Activated CD4-positive, alpha-beta T cell treated with anti-CD3 and anti-CD28 coated beads, Interleukin-2, amount 10 ng/mL, durations not matched to agents 7 days and 5 days (primary cell): ENCODE results near the gene GALNTL6. TPM values are rescaled to one million over a fixed set of nuclear protein-coding genes. Genes with fewer than 3 reads are reported as not detected.

Source experiments
- CTCF ChIA-PET: fragments of 350-600 bp; sonication (Branson Sonifier 250); formaldehyde crosslinking; loops from one replicate; lab custom pipeline; 2021; ENCODE audit warnings: antibody characterized with exemption; lab: Charles Lee
- POLR2A ChIA-PET: fragments of 350-600 bp; sonication (Branson Sonifier 250); formaldehyde crosslinking; loops from one replicate; lab custom pipeline; 2021; ENCODE audit warnings: antibody characterized with exemption; lab: Charles Lee
- DNase-seq: peaks from one replicate; pipeline ENCODE4 v3.0.0-alpha.2; 2020
- H3K27ac Mint-ChIP-seq: one replicate; pipeline ENCODE4 v1.8.0; 2021; ENCODE audit warnings: mild to moderate bottlenecking, moderate library complexity, mixed read lengths
- H3K27me3 Mint-ChIP-seq: one replicate; pipeline ENCODE4 v1.8.0; 2021; ENCODE audit warnings: mixed read lengths
- H3K36me3 Mint-ChIP-seq: one replicate; pipeline ENCODE4 v1.8.0; 2021; ENCODE audit warnings: low read depth, mixed read lengths
- H3K4me1 Mint-ChIP-seq: one replicate; pipeline ENCODE4 v1.8.0; 2021; ENCODE audit warnings: mixed read lengths
- H3K4me3 Mint-ChIP-seq: one replicate; pipeline ENCODE4 v1.8.0; 2021; ENCODE audit warnings: mild to moderate bottlenecking, moderate library complexity, mixed read lengths
- H3K9me3 Mint-ChIP-seq: one replicate; pipeline ENCODE4 v1.8.0; 2021; ENCODE audit warnings: mixed read lengths
- total RNA-seq, 2 experiments: library from RNA; stranded (reverse); gene quantifications; one replicate each; pipeline ENCODE4 v1.2.3, GENCODE V29; 2021

Gene GALNTL6
- total RNA-seq, 2 experiments from 2014 or later: not detected

GRCh38 chr4:172836661-172837060 is 1023.5 kb downstream of the GALNTL6 start:
- Mint-ChIP-seq H3K9me3 (no peaks in the 10 kb centered on the region), H3K4me3 (no peak overlapping the region), H3K27me3 (no peaks in the 10 kb centered on the region), H3K4me1 (no peaks in the 10 kb centered on the region), H3K36me3 (no peaks in the 10 kb centered on the region), H3K27ac (no peak overlapping the region)
- ChIA-PET CTCF (no interaction called here), POLR2A (no interaction called here)
- no peak for DNase-seq

DNA sequence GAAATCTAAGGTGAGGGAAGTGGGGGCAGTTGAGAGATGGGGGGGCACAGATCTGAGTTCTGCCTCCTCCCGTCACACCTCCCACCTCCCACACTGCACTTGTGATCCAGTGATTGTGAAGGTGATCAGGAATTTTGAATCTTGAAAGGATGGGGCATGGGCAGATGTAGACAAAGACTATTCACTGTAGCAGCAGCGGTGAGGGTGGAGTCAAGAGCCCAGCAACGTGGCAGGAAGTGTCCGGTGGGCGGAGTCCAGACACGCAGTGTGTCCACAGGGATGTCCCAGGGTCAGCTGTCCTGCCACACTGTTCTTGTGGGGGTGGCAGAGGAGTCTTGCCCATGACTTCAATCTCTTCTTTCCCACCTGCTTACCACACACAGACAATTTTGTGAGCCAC is 1024.9 kb downstream of the GALNTL6 start:
- Mint-ChIP-seq H3K4me3 (no peak overlapping the region), H3K9me3 (no peaks in the 10 kb centered on the region), H3K4me1 (no peaks in the 10 kb centered on the region), H3K36me3 (no peaks in the 10 kb centered on the region), H3K27me3 (no peaks in the 10 kb centered on the region), H3K27ac (no peak overlapping the region)
- no peak for DNase-seq
- ChIA-PET CTCF (no interaction called here), POLR2A (no interaction called here)

GRCh38 chr4:172838943-172839342 is 1025.7 kb downstream of the GALNTL6 start:
- ChIA-PET POLR2A (no interaction called here), CTCF (no interaction called here)
- H3K4me3 Mint-ChIP-seq: no peak overlapping the region

GRCh38 chr4:172842779-172843178 is 1029.6 kb downstream of the GALNTL6 start:
- POLR2A ChIA-PET: no interaction called here

More at GRCh38 chr4:172838943-172839342, 1025.7 kb downstream of the GALNTL6 start:
- Mint-ChIP-seq H3K36me3 (no peaks in the 10 kb centered on the region), H3K27ac (no peak overlapping the region), H3K9me3 (no peaks in the 10 kb centered on the region), H3K4me1 (no peaks in the 10 kb centered on the region), H3K27me3 (no peaks in the 10 kb centered on the region)
- no peak for DNase-seq

GRCh38 chr4:172843192-172843591 is 1030.0 kb downstream of the GALNTL6 start:
- Mint-ChIP-seq H3K27me3 (no peaks in the 10 kb centered on the region), H3K4me1 (no peaks in the 10 kb centered on the region), H3K9me3 (no peaks in the 10 kb centered on the region), H3K36me3 (no peaks in the 10 kb centered on the region), H3K27ac (no peak overlapping the region), H3K4me3 (no peak overlapping the region)
- DNase-seq: no peak
- CTCF ChIA-PET: no interaction called here
- POLR2A ChIA-PET: no interaction called here

More at GRCh38 chr4:172842779-172843178, 1029.6 kb downstream of the GALNTL6 start:
- no peak for DNase-seq
- Mint-ChIP-seq H3K9me3 (no peaks in the 10 kb centered on the region), H3K4me1 (no peaks in the 10 kb centered on the region), H3K4me3 (no peak overlapping the region), H3K27me3 (no peaks in the 10 kb centered on the region), H3K36me3 (no peaks in the 10 kb centered on the region), H3K27ac (no peak overlapping the region)
- CTCF ChIA-PET: no interaction called here

- no peak for DNase-seq
- Mint-ChIP-seq H3K4me1 (no peaks in the 10 kb centered on the region), H3K27me3 (no peaks in the 10 kb centered on the region), H3K4me3 (no peak overlapping the region), H3K36me3 (no peaks in the 10 kb centered on the region), H3K9me3 (no peaks in the 10 kb centered on the region), H3K27ac (no peak overlapping the region)
- POLR2A ChIA-PET: no interaction called here
- CTCF ChIA-PET: no interaction called here
These were observed 1031.4 kb downstream of the GALNTL6 start for GRCh38 chr4:172844556-172844955.

GRCh38 chr4:172845281-172845680 is 1032.1 kb downstream of the GALNTL6 start:
- POLR2A ChIA-PET: no interaction called here
- no peak overlapping the region for H3K4me3 Mint-ChIP-seq
- CTCF ChIA-PET: no interaction called here
- no peak overlapping the region for H3K27ac Mint-ChIP-seq
- no peaks in the 10 kb centered on the region for H3K27me3 Mint-ChIP-seq
- H3K4me1 Mint-ChIP-seq: no peaks in the 10 kb centered on the region
- no peak for DNase-seq
- H3K36me3 Mint-ChIP-seq: no peaks in the 10 kb centered on the region
- no peaks in the 10 kb centered on the region for H3K9me3 Mint-ChIP-seq

- H3K4me1 Mint-ChIP-seq: no peaks in the 10 kb centered on the region
- ChIA-PET CTCF (no interaction called here), POLR2A (no interaction called here)
- H3K4me3 Mint-ChIP-seq: no peak overlapping the region
- no peak overlapping the region for H3K27ac Mint-ChIP-seq
- no peaks in the 10 kb centered on the region for H3K9me3 Mint-ChIP-seq
- no peaks in the 10 kb centered on the region for H3K27me3 Mint-ChIP-seq
- no peak for DNase-seq
- H3K36me3 Mint-ChIP-seq: no peaks in the 10 kb centered on the region
These were observed 1037.6 kb downstream of the GALNTL6 start for GRCh38 chr4:172850838-172851237.

GRCh38 chr4:172851534-172851933 is 1038.3 kb downstream of the GALNTL6 start:
- Mint-ChIP-seq H3K27ac (no peak overlapping the region), H3K36me3 (no peaks in the 10 kb centered on the region), H3K27me3 (no peaks in the 10 kb centered on the region), H3K9me3 (no peaks in the 10 kb centered on the region), H3K4me1 (no peaks in the 10 kb centered on the region), H3K4me3 (no peak overlapping the region)
- ChIA-PET CTCF (no interaction called here), POLR2A (no interaction called here)
- DNase-seq: no peak

DNA sequence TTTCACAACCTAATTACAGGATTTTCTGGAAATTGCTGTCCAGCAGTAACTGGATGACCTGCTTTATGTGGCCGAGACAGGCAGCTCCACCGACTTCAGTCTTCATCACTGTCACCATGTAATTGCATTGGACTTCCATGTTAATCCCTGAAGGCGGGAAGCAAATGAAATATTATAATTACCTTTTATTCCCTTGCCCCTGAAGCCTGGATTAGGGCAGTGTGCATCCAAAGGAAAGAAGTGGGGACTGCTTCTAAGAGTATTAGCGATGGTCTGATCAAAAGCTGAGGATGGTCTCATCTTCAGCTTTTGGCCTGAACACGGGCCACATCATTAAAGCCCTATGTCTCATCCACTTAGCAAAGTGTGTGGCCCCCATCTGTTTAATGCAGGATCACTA is 1043.8 kb downstream of the GALNTL6 start:
- no peaks in the 10 kb centered on the region for H3K27me3 Mint-ChIP-seq
- DNase-seq: no peak
- H3K4me1 Mint-ChIP-seq: no peaks in the 10 kb centered on the region
- CTCF ChIA-PET: interaction anchor here (0.6 kb wide), 1 partner anchor 18 kb away, joined by 3 read pairs; no protein-coding TSS in a partner anchor
- H3K4me3 Mint-ChIP-seq: no peak overlapping the region
- POLR2A ChIA-PET: no interaction called here
- no peaks in the 10 kb centered on the region for H3K9me3 Mint-ChIP-seq
- no peaks in the 10 kb centered on the region for H3K36me3 Mint-ChIP-seq
- no peak overlapping the region for H3K27ac Mint-ChIP-seq

DNA sequence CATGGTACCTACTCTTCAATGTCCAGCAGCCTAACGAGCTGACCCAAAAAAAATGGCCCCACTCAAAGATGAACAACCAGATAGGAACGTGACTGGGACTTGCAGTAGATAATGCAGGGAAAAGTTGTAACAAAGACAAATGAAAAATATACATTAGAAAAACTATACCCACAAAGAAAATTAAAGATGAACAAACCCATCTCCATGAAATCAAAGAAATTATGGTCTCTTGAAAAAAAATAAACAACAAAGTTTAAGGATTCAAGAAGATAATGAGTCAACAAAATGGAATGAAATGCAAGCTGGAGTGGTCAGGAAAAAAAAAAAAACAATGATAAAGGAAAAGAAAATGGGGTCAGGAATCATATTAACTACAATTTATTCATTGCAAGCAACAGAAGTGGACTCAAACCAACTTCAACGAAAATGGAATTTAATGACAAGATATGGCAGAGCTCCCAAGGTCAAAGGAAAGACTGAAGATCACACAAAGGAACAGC is 1045.6 kb downstream of the GALNTL6 start:
- CTCF ChIA-PET: no interaction called here
- H3K36me3 Mint-ChIP-seq: no peaks in the 10 kb centered on the region
- H3K27ac Mint-ChIP-seq: no peak overlapping the region
- POLR2A ChIA-PET: no interaction called here
- H3K27me3 Mint-ChIP-seq: no peaks in the 10 kb centered on the region
- no peak for DNase-seq
- no peak overlapping the region for H3K4me3 Mint-ChIP-seq
- H3K9me3 Mint-ChIP-seq: no peaks in the 10 kb centered on the region
- no peaks in the 10 kb centered on the region for H3K4me1 Mint-ChIP-seq

DNA sequence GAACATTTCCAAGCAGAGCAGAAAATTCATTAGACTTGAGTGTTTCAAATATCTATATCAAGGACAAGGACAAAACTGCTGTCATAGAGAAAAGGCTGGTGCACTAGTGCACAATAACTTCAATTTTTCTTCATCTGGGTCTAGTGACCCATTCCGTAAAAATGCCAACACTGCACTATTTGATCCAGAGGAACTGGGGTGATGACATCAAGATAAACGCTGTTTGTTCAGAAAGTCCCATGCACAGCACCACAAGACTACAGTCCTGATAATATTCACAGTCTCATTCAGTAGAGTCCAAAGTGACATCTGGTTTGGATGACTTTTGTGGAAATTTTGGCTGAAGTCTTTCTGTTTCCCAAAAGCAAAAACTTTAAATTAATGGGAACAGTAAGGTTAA is 1051.9 kb downstream of the GALNTL6 start:
- H3K9me3 Mint-ChIP-seq: no peaks in the 10 kb centered on the region
- H3K4me1 Mint-ChIP-seq: no peaks in the 10 kb centered on the region
- H3K27me3 Mint-ChIP-seq: no peaks in the 10 kb centered on the region
- H3K36me3 Mint-ChIP-seq: no peaks in the 10 kb centered on the region
- H3K27ac Mint-ChIP-seq: no peak overlapping the region
- H3K4me3 Mint-ChIP-seq: no peak overlapping the region
- DNase-seq: no peak
- ChIA-PET POLR2A (no interaction called here), CTCF (no interaction called here)

DNA sequence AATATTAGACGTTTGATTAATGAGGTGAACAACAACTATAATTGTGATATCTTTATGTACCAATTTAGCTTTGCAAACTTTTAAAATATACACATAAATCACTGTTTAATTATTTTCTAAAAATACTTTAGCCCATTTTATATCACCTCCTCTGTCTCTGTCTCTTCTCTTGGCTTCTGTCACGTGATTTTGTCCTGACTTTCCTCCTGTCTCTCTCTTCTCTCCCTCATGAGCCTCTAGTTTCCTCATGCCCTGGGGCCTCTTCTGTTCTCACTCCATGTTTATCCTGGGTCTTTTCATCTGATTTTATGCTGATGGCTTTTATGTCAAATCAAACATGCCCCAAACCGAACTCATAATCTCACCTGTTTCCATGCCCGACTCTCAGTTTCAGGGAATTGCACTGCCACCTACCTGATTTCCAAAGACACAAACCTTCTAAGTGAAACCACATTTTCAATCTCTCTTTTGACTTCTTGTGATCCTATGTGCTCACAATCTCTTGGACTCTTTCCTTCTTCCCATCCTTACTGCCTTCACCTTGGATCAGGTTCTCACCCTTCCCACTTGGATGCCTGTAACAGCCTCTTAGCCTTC is 1052.4 kb downstream of the GALNTL6 start:
- no peak overlapping the region for H3K27ac Mint-ChIP-seq
- H3K27me3 Mint-ChIP-seq: no peaks in the 10 kb centered on the region
- POLR2A ChIA-PET: no interaction called here
- no peaks in the 10 kb centered on the region for H3K36me3 Mint-ChIP-seq
- H3K4me3 Mint-ChIP-seq: no peak overlapping the region
- CTCF ChIA-PET: no interaction called here
- DNase-seq: no peak
- H3K9me3 Mint-ChIP-seq: no peaks in the 10 kb centered on the region
- no peaks in the 10 kb centered on the region for H3K4me1 Mint-ChIP-seq

GRCh38 chr4:172866421-172866820 is 1053.2 kb downstream of the GALNTL6 start:
- DNase-seq: no peak
- Mint-ChIP-seq H3K9me3 (no peaks in the 10 kb centered on the region), H3K27me3 (no peaks in the 10 kb centered on the region), H3K36me3 (no peaks in the 10 kb centered on the region), H3K27ac (no peak overlapping the region), H3K4me1 (no peaks in the 10 kb centered on the region), H3K4me3 (no peak overlapping the region)
- POLR2A ChIA-PET: no interaction called here
- CTCF ChIA-PET: no interaction called here
